NCI-H82 treated with DMSO at 0.1 percent for 48 hours (cell line): ENCODE measurements around the gene KIFAP3.

Experiments
- DNase-seq: peaks from one replicate; lab custom pipeline; 2025; ENCODE audit not compliant: unreplicated experiment; lab: John Stamatoyannopoulos, UW

The KIFAP3 gene

GRCh38 chr1:169995993-169996392 lies 78.5 kb downstream of the KIFAP3 start:
- no peak for DNase-seq

- DNase-seq: no peak
Measured at GRCh38 chr1:169989246-169989645, 85.2 kb downstream of the KIFAP3 start.

- no peak for DNase-seq
Measured at GRCh38 chr1:169985757-169986156, 88.7 kb downstream of the KIFAP3 start.

- DNase-seq: no peak
Measured at GRCh38 chr1:169974067-169974466, 100.4 kb downstream of the KIFAP3 start.

GRCh38 chr1:169970114-169970513 lies 104.4 kb downstream of the KIFAP3 start:
- no peak for DNase-seq

GRCh38 chr1:169968174-169968573 lies 106.3 kb downstream of the KIFAP3 start:
- no peak for DNase-seq

GRCh38 chr1:169964206-169964605 lies 110.3 kb downstream of the KIFAP3 start:
- no peak for DNase-seq

- no peak for DNase-seq
Measured at GRCh38 chr1:169959686-169960085, 114.8 kb downstream of the KIFAP3 start.

GRCh38 chr1:169958987-169959386 lies 115.5 kb downstream of the KIFAP3 start:
- DNase-seq: no peak

- DNase-seq: peak; percentile 98
Measured at GRCh38 chr1:169957884-169958283, 116.6 kb downstream of the KIFAP3 start.

GRCh38 chr1:169951108-169951507 lies 123.4 kb downstream of the KIFAP3 start:
- no peak for DNase-seq

- no peak for DNase-seq
Measured at GRCh38 chr1:169949139-169949538, 125.4 kb downstream of the KIFAP3 start.

- DNase-seq: no peak
Measured at GRCh38 chr1:169946206-169946605, 128.3 kb downstream of the KIFAP3 start.

GRCh38 chr1:169945181-169945580 lies 129.3 kb downstream of the KIFAP3 start:
- DNase-seq: no peak

- no peak for DNase-seq
Measured at GRCh38 chr1:169944621-169945020, 129.9 kb downstream of the KIFAP3 start.

- DNase-seq: no peak
Measured at GRCh38 chr1:169943963-169944526, 130.4 kb downstream of the KIFAP3 start.

- no peak for DNase-seq
Measured at GRCh38 chr1:169941982-169942830, 132.3 kb downstream of the KIFAP3 start.

GRCh38 chr1:169933984-169934725 lies 140.3 kb downstream of the KIFAP3 start:
- no peak for DNase-seq

GRCh38 chr1:169931795-169932231 lies 142.7 kb downstream of the KIFAP3 start:
- DNase-seq: no peak

GRCh38 chr1:169929210-169929526 lies 145.3 kb downstream of the KIFAP3 start:
- no peak for DNase-seq

GRCh38 chr1:169928438-169929209 lies 145.9 kb downstream of the KIFAP3 start:
- peak; percentile 75 for DNase-seq
